LNCAP (cell line): ENCODE results near the gene SERPINB10.

Experiments used
- TF ChIP-seq, protein P1 (sequence below): fragments of 450-650 bp; IDR thresholded peaks from 2 replicates; pipeline ENCODE4 v1.5.1; 2017; ENCODE audit warnings: mild to moderate bottlenecking

The SERPINB10 gene

DNA sequence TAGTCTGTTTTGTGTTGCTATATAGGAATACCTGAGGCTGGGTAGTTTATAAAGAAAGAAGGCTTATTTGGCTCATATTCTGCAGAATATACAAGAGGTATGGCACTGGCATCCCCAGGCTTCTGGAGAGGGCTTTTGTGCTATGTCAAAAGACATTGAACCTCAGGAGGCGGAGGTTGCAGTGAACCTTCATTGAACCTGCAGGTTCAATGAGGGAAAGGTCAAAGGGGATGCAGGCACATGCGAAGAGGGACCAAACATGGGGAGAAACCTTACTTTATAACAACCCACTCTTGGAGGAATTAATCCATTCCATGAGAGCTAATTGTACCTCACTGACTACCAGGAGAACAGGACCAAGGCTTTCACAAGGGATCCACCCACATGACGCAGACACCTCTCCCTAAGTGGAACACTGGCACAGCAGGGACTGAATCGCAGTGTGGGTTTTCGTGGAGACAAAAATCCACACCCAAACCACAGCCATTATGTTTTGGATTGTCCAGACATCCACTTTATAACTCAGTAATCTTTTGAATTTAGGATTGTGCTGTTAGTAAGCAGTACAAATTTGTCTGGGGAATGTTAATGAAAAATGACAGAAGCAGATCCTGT lies 58.1 kb downstream of the SERPINB10 start:
- TF ChIP-seq, protein P1, sequence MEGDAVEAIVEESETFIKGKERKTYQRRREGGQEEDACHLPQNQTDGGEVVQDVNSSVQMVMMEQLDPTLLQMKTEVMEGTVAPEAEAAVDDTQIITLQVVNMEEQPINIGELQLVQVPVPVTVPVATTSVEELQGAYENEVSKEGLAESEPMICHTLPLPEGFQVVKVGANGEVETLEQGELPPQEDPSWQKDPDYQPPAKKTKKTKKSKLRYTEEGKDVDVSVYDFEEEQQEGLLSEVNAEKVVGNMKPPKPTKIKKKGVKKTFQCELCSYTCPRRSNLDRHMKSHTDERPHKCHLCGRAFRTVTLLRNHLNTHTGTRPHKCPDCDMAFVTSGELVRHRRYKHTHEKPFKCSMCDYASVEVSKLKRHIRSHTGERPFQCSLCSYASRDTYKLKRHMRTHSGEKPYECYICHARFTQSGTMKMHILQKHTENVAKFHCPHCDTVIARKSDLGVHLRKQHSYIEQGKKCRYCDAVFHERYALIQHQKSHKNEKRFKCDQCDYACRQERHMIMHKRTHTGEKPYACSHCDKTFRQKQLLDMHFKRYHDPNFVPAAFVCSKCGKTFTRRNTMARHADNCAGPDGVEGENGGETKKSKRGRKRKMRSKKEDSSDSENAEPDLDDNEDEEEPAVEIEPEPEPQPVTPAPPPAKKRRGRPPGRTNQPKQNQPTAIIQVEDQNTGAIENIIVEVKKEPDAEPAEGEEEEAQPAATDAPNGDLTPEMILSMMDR = no peak

DNA sequence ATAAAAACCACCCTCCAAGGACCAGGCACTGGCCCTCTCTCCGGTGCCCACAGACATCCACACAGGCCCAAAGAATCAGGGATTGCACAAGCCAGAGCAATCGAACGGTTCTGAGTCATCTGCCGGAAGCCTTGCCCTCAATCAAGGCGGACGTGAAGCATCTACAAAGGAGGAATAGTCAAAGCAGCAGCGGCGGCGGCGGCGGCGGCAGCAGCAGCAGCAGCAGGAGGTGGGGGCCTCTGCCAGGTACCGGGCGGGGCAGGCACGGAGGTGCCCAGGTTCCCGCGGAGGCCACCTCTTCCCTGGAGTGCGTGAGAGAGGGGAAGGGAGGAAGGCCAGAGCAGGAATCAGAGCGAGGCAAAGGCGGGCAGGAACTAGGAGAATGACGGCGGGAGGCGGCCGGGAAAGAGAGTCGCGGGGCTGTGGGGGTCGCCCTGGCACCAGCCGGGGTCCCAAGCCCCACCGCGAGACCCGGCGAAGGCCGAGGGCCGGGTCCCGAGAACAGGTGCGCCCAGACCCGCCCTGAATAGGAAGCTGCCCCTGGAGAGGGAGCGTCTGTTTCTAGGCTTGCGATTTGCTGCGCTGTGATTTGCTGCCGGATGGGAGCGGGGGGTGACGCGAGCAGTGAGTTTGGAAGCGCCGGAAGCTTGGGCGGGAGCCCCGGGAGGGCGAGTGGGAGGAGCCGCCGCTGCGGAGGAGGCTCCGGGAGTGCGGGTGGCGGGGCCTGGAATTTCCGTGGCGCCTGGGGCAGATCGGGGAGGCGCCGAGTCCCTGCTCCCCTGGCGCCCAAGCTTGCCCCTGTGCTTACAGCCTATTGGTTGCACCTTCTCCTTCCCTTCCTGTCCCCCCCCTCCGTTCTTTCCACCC lies 62.4 kb downstream of the SERPINB10 start, which contains the start of gene SERPINB8:
SERPINB8 (plus strand) TSS at position 140 of the 867 bp plus-strand sequence. CDS start 8,228 bp downstream, outside the sequence.
- TF ChIP-seq, protein P1 = no peak

DNA sequence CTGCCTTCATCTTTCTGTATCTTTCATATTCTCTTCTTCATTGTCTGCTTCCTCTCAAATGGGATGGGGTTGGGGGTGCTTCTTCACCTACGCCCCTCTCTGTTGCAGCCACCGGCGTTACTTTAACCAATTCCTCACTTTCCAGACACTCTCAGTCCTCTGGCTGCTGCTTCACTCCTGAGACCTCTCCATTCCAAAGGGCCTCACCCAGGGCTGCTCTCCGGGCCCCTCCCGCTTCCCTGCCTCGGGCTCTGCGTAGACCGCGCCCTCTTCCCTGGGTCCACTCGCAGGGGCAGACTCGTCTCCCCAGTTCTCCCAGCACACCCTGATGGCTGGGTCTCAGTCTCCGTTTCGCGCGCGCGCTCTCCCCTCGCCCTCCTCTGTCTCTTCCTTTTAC lies 63.0 kb downstream of the SERPINB10 start:
- TF ChIP-seq, protein P1 = no peak

DNA sequence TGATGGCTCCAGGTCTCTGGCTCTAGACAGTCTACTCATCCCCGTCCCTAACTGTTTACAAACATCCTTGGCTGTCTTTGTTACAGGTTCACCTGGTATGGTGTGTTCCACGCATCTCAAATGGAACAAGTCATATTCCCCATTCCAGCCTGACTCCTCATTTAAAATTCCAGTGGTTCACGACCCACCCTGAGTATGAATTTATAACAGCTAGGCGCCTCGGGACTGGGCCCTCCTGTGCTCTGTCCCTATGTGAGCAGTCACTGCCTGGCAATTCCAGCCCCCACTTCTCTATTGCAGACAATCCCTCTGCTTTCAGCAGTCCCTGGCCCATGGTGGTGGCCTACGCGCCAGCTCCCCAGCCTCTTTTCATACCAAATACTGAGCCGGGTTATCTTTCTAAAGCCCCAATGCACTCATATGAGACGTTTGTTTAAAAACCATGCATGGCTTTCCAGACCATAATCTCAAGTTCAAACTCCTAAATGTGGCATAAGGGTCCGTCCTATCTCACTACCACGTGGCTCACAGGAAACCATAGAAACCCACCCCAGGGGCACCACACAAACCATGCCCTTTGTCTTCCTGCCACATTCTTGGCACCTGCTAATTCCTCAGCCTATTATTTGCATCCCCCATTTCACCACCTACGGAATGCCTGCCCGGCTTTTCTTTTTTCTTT lies 63.7 kb downstream of the SERPINB10 start:
- TF ChIP-seq, protein P1 = no peak

DNA sequence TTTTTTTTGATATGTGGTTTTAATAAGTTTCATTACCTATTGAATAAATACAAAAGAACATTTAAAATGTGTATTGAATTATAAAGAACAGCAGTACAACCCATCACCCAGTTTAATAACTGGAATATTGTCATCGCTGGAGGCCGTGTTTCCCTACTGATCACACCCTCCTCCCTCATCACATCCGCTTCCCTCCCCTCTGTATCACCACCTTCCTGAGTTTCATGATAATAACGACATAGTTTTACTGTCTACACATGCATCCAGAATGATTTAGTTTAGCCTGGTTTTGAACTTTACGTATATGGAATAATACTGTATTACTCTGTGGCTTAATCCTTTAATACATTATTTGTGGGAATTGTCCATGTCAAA lies 64.2 kb downstream of the SERPINB10 start:
- TF ChIP-seq, protein P1 = no peak

DNA sequence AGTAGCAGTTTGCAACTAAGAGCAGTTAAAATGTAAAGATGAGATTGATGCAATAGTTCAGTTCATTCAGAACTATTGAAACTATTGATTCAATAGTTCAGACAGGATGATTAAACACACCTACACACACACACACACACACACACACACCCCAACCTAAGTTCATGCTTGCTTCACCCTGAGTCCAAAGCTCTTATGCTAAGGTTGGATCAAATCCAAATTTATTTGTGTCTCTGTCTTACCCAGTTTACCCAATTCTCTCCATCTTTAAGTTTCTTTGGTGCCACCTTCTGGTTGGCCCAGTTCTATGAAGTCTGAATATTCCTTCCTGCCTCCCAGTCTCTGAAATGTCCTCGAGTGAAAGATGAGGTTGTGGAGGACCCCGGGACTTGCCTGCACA lies 67.2 kb downstream of the SERPINB10 start:
- TF ChIP-seq, protein P1 = peak; percentile 35; the same call in 1 of the 2 replicates

DNA sequence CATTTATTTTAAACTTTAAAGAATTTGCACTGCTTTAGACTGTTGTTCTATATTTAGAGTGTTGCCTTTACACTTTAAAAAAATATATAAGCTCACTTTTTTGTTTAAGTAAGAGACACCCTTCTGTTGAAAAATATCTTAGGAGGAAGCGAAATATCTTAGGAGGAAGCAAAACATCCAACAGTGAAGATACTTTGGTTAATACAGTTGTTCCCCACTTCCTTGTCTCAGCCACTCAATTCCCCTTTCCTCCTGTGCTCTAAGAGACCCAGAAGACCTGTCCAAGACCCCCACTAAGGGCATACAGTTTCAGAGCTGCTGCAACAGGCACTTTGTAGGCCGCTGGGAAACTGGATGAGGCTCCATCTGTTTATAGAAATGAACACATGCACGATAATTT lies 67.9 kb downstream of the SERPINB10 start:
- TF ChIP-seq, protein P1 = no peak
